Left cardiac atrium (tissue), 4 donors: Measurements from ENCODE around the gene TIMM29. TPM values are rescaled to one million over a fixed set of nuclear protein-coding genes. Genes with fewer than 3 reads are reported as not detected.

ENCODE experiments used
- ATAC-seq, 2 donors: fragments of 200-7000 bp; cut with Tn5 transposase; one replicate each; pipeline ENCODE4 v1.9.1; 2020; ENCODE audit warnings: mild to moderate bottlenecking in 2 of 2, moderate library complexity in 2 of 2
- DNase-seq: peaks from one replicate; pipeline ENCODE4 v3.0.0-alpha.2; 2020
- intact Hi-C, 2 donors: fragments of 100-400 bp; cut with DNase I; formaldehyde crosslinking; loops; one replicate each; pipeline versions ENCODE4 v1.14.1 to v1.15.1; 2022 to 2023
- total RNA-seq, 2 donors: library from RNA; stranded (reverse); fragmentation: NEBNext Ultra II Directional; extraction: Animal tissue kit (Norgen Biotek cat#: 25700); gene quantifications; one replicate each; pipeline ENCODE4 v1.2.1, GENCODE V29; 2021
- donor health status: DM: no; HTN: yes; CAD: no.
- donor health status: DM: no; HTN: yes; CAD: no; lungs with severe emphysema.
- donor health status: DM: yes; HTN: yes; CAD: no.
- donor health status: Dilated cardiomyopathy.

TIMM29 gene
- total RNA-seq, 2 donors from 2014 or later, result 12.7 to 15.1 TPM

DNA sequence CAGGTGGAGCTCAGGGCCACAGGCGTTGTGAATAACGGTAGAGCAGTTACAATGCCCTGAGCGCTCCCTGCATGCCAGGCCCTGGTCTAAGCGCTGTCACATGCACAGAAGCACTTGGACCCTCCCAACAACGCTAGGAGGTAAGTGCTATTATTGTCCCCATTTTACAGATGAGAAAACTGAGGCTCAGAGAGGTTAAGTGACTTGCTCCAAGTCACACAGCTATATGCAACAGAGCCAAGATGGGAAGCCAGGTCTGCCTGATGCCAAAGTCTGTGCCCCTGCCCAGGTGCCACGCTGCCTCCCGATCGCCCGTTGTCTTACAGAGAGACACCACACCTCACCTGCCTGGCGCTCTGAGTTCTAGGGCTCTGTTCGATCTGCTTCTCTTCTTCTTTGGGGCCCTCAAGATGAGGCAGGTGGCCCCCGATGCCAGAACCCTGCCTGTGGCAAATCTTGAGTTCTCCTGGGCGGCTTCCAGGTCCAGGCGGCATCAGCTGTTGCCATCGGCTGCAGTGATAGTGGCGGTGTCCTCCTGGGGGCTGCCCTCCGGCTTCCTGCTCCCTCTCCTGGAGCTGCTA is 20.1 kb upstream of the TIMM29 start:
- no peak for ATAC-seq
- no peak for DNase-seq
- intact Hi-C loops, result no loop called here

DNA sequence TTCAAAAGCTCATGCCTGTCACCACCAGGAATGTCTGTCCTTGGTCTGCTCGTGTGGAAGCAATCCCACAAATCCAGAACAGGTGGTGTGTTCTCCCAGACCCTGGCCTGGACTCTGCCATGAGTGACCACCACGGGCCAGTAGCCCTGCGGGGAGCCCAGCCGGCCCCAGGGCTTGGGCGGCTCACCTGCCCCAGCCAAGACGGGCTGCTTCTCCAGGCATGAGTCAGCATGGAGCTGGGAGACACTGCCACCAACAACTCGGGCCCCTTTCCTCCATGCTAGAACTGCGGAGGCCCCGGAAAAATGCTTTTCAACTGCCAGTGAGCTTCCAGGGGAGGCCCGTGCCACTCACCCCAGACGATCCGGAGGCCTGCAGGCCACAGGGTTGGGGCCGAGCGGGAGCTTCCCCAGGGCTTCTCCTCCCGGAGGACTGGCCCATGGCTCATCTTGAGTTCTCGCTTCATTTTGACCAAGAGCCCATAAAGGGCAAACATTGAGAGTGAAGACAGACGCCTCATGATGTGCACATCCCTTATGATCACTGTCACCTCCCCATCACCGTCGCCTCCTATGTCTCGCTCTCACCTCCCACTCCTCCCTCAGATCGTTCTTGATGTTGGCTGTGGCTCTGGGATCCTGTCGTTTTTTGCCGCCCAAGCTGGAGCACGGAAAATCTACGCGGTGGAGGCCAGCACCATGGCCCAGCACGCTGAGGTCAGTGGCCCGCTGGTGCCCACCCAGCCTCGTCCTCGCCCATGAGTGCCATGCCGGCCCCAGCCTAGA is 16.8 kb upstream of the TIMM29 start:
- no peak for ATAC-seq
- intact Hi-C loops, result no loop called here
- DNase-seq, result no peak

DNA sequence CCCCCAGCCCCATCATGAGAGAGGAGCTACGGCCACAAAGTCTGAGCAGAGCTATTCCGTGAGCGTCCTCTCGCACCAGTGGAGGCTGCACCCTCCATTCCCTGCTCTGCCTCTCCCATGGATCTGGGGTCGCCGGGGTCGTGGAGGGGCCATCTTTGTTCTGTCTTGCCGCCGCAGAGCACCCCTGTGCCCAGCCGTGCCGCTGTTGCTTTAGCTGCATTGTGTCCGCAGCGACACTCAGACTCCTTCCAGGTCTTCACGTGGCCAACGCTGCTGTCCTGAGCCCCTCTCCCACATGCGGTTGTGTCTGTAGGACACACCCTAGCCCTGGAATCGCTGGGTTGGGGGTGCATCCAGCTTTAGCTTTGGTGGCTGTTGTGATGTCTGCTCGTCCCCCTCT is 16.0 kb upstream of the TIMM29 start:
- no peak for ATAC-seq
- intact Hi-C loops, result no loop called here
- DNase-seq, result no peak

DNA sequence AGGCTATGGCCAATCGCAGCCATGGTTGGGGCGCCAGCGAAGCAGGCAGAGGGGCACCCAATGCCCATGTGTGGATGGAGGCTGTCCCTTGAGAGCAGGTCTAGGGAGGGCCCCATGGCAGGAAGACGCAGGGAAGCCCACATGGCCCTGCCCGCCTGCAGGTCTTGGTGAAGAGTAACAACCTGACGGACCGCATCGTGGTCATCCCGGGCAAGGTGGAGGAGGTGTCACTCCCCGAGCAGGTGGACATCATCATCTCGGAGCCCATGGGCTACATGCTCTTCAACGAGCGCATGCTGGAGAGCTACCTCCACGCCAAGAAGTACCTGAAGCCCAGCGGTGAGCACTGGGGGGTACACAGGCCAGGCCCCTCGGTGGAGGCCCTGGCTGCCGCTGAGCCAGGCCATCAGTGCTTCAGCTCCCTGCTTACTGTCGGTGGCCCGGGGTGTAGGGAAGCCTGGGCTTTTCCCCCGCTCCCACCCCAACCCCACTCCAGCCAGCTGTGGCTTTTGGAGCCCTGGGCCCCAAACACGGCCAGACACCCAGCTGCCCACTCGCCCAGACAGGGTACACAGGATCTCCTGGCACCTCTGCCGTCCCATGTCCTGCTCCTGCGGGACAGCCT is 14.8 kb upstream of the TIMM29 start:
- DNase-seq, result no peak
- ATAC-seq, result no peak
- intact Hi-C loops, result no loop called here

DNA sequence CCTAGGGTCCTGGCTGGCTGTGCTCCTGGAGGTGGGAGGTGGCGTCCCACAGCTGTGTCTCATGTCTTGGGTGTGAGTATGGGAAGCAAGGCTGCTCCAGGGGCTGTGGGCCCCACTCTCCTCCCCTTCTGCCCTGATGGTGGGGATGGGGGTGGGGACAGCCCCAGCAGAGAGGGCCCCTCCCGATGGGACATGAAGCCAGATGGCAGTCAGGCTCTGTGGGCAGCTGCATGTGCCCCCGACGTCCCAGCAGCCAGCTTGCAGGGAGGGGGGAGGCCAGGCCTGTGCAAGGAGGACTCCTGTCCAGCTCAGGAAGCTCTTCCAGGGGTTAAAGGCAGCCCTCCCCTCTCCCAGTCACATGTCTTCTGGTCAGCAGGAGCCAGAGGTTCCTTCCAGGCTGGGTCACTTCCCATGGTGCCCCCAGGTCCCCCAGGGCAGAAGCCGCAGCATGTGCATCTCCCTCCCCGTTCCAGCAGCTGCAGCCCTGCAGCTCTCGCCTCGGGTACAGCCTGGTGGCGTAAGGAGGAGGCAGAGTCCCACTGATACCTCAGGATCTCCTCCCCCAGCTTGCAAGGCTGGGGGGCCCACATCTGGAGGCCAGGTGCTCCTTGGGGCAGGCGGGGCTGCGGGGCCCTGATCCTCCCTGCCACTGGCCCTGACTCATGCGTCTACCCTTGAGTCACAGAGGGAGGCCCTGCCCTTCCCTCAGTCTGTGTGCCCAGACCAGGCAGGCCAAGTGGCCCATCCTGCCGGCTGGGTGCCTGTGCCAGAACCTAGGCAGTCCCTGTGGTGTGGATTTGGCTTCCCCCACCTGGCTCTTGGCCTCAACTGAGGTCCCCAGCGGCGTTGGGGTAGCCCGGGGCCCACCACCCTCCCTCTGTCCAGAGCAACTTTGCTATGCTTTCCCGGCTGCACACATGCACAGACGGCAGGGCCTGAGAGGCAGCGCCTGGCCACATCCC is 13.2 kb upstream of the TIMM29 start:
- ATAC-seq, result no peak
- intact Hi-C loops, result loop anchor here in 1 of 2 donors (5.0 kb wide), 1 partner anchor 33 kb away; no protein-coding TSS in a partner anchor

DNA sequence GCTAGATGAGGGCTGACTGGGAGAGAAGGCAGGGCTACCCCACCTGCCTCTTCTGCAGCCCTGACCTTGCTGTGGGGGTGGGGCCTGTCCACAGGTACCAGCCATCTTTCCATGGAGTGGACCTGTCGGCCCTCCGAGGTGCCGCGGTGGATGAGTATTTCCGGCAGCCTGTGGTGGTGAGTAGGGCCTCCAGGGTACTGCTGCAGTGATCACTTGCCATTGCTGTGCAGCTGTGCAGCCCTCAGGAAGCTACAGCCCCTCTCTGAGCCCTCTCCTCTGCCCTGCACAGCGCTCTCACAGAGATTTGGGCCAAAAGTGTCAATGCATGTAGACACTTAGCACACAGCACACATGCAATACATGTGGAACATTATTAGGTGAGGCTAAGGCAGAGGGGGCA is 12.0 kb upstream of the TIMM29 start:
- intact Hi-C loops, result loop anchor here in 1 of 2 donors (5.0 kb wide), 1 partner anchor 34 kb away; no protein-coding TSS in a partner anchor
- DNase-seq (no peak), ATAC-seq (no peak)

More for the DNA sequence above, 13.2 kb upstream of the TIMM29 start:
- DNase-seq, result no peak

DNA sequence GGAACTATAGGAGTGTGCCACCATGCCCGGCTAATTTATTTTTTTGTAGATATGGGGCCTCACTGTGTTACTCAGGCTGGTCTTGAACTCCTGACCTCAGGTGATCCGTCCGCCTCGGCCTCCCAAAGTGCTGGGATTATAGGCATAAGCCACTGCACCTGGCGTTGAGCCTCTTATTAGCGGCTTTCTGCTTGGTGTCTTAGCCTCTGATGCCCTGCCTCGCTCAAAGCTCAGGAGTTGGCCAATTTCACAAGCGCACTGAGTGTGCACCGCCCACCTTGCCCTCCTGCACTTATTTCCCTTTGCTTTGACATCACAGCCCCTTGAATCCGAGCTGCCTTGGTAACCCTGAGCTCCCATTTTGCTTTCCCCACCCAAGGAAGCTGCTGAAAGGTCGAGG is 10.3 kb upstream of the TIMM29 start:
- DNase-seq (no peak), ATAC-seq (no peak)
- intact Hi-C loops, result loop anchor here in 1 of 2 donors (5.0 kb wide), 1 partner anchor 36 kb away; no protein-coding TSS in a partner anchor

DNA sequence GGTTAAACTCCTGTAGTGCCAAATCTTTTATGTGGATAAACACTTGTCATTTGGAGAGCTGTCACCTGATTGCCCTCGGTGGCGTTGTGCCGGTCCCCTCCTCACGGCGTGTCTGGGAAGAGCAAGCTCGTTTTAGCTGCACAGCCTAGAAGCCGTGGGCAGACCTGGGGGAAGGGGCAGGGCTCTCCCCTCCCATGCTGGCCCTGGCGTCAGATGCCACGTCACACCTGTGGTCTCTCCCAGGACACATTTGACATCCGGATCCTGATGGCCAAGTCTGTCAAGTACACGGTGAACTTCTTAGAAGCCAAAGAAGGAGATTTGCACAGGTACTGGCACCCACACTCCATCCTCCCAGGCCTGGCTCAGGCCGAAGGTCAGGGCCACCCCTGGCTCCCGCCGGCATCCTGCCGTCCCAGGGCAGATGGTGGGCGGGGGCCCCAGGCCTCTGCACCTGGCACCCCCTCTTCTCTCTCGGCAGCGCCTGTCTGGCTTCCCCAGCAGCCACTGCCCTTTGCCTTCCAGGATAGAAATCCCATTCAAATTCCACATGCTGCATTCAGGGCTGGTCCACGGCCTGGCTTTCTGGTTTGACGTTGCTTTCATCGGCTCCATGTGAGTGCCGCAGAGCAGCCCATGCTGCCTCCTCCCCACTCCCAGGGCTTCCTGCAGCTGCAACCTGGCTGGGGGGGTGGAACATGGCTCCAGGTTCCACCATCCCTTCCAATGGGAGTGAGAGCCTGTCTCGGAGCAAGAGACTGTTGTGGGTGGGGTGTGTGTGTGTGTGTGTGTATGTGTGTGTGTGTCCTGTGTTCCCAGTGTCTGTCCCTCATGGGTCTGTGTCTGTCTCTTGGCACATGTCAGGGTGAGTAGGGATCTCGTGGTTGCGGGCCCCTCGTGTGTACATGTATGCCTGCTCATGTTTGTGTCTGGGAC is 9.0 kb upstream of the TIMM29 start:
- intact Hi-C loops, result loop anchor here (5.0 to 10.0 kb wide), 2 partner anchors 37 to 45 kb away; partner anchors contain the start of gene CARM1 (in 1 of the 2)
- peak; percentile 53 for DNase-seq
- peak; percentile 29 to 35 for ATAC-seq

DNA sequence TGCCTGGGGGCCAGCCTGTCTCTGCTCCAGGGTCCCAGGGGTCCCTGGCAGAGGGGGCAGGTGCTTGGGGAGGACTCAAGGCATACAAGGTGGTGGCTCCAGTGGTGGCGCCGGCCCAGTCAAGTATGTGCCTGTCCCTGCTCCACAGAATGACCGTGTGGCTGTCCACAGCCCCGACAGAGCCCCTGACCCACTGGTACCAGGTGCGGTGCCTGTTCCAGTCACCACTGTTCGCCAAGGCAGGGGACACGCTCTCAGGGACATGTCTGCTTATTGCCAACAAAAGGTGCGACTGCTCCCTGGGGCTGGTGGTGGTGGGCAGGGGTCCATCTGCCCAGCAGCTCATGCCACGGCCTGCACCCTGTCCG is 8.3 kb upstream of the TIMM29 start:
- ATAC-seq (no peak), DNase-seq (no peak)
- intact Hi-C loops, result loop anchor here in 1 of 2 donors (10.0 kb wide), 1 partner anchor 45 kb away; the partner anchor contains the start of gene CARM1

DNA sequence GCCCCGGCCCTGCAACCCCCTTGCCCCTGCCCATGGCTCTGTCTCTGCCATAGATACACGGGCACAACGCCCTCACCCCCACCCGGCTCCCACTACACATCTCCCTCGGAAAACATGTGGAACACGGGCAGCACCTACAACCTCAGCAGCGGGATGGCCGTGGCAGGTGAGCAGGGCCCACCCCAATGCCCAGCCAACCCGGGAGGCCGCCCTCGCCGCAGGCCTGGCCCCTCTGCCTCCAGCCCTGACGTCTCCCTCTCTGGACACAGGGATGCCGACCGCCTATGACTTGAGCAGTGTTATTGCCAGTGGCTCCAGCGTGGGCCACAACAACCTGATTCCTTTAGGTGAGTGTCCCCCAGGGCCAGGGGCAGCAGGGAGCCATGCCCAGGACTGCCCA is 7.8 kb upstream of the TIMM29 start:
- ATAC-seq, result peak in 1 of 2 donors; percentile 1
- DNase-seq, result no peak
- intact Hi-C loops, result loop anchor here in 1 of 2 donors (10.0 kb wide), 1 partner anchor 46 kb away; the partner anchor contains the start of gene CARM1

DNA sequence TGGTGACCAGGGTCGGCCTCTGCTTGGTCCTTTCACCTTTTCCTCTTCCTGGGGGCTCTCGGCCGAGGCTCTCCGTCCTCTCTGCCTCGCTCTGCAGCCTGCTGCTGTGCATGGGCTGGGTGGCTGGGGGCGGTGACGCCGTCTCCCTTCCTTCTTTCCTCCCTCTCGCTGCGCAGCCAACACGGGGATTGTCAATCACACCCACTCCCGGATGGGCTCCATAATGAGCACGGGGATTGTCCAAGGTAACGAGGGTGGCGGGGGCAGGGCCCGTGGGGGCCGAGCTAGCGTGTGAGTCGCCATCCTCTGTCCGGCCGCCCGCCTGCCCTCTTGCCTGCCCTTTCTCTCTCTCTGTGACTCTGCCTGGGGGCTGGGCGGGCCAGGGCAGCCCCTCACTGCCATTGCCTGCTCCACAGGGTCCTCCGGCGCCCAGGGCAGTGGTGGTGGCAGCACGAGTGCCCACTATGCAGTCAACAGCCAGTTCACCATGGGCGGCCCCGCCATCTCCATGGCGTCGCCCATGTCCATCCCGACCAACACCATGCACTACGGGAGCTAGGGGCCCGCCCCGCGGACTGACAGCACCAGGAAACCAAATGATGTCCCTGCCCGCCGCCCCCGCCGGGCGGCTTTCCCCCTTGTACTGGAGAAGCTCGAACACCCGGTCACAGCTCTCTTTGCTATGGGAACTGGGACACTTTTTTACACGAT is 7.3 kb upstream of the TIMM29 start:
- ATAC-seq, result no peak
- no peak for DNase-seq
- intact Hi-C loops, result loop anchor here in 1 of 2 donors (10.0 kb wide), 1 partner anchor 47 kb away; the partner anchor contains the start of gene CARM1

DNA sequence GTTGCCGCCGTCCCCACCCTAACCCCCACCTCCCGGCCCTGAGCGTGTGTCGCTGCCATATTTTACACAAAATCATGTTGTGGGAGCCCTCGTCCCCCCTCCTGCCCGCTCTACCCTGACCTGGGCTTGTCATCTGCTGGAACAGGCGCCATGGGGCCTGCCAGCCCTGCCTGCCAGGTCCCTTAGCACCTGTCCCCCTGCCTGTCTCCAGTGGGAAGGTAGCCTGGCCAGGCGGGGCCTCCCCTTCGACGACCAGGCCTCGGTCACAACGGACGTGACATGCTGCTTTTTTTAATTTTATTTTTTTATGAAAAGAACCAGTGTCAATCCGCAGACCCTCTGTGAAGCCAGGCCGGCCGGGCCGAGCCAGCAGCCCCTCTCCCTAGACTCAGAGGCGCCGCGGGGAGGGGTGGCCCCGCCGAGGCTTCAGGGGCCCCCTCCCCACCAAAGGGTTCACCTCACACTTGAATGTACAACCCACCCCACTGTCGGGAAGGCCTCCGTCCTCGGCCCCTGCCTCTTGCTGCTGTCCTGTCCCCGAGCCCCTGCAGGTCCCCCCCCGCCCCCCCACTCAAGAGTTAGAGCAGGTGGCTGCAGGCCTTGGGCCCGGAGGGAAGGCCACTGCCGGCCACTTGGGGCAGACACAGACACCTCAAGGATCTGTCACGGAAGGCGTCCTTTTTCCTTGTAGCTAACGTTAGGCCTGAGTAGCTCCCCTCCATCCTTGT is 6.5 kb upstream of the TIMM29 start:
- DNase-seq (no peak), ATAC-seq (peak in 1 of 2 donors; percentile 2)

DNA sequence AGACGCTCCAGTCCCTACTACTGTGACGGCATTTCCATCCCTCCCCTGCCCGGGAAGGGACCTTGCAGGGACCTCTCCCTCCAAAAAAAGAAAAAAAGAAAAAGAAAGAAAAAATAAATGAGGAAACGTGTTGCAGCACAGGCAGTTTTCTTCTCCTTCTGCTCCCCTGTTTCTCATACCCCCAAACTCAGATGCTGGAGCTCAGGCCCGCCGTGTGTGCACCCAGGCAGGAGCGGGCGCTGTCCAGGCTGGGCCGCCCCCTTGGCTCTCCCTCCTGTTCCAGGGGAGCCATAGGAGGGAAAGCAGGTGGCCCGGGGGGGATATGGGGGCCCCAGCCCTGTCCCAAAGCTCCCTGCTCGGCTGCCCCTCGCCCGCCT is 6.0 kb upstream of the TIMM29 start:
- intact Hi-C loops, result loop anchor here in 1 of 2 donors (10.0 kb wide), 1 partner anchor 48 kb away; the partner anchor contains the start of gene CARM1
- ATAC-seq (no peak), DNase-seq (no peak)

More for the DNA sequence above, 6.5 kb upstream of the TIMM29 start:
- intact Hi-C loops, result loop anchor here in 1 of 2 donors (10.0 kb wide), 1 partner anchor 47 kb away; the partner anchor contains the start of gene CARM1

DNA sequence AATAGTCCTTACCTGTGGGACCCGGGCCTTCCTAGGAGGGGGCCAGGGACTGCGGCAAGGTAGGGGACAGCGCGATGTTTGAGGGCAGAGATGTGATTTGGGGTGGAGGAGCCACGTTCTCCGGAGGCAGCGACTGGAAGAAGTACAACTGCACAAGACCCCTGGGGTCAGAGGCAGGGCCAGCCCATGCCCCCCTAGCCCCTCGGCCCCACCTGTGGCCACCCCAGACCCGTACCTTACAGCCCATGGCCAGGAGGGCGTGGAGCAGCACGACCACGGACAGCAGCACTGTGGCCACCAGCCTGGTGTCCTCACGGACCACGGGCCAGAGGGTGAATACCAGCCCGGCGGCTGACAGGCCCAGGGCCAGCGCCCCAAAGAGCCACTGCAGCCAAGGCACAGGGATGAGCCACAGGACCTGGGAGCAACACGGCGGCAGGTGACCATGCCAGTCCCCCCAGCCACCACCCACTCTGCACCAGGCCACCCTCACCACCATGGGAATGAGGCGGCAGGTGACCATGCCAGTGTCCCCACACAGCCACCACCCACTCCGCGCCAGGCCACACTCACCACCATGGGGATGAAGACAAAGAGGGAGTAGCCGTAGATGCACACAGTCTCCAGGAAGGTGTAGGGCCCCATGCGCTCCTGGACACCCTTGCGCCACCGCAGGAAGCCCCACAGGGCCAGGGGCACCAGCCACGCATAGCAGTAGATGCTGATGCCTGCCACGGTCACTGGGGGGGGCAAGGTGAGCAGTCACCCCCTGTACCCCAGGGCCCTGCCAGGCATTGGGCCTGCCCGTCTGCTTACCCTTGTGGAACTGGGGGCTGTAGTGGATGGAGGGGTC is 5.1 kb upstream of the TIMM29 start:
- no peak for ATAC-seq
- intact Hi-C loops, result loop anchor here in 1 of 2 donors (10.0 kb wide), 1 partner anchor 49 kb away; the partner anchor contains the start of gene CARM1
- DNase-seq, result no peak

DNA sequence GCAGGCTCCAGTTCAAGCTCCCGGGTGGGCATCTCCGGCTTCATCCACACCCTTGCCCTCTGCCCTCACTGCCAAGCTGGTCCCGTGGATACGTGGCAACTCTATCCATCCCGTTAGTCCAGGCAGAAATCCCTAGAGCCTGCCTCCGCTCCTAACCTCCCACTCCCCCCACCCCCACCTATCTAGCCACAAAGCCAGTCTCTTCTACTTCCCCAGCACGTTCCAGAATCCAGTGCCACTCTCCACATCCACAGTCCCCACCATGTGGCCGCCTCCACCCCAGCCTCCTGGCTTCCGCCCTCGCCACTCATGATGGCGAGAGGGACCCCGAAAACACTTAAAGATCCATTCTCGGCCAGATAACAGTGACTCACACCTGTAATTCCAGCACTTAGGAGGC is 4.0 kb upstream of the TIMM29 start:
- intact Hi-C loops, result loop anchor here in 1 of 2 donors (10.0 kb wide), 1 partner anchor 50 kb away; the partner anchor contains the start of gene CARM1
- ATAC-seq (no peak), DNase-seq (no peak)
